GM10266 (cell line): ENCODE measurements around the gene EEF1AKMT2.
"Not testable (repeated sequence)": the region's sequence is repeated elsewhere in the genome, so short reads cannot be mapped to it uniquely, and the experiment has no call there.

Experiments
- DNase-seq: peaks from one replicate; pipeline ENCODE4 v3.0.0; 2012; ENCODE audit errors: extremely low spot score
- CTCF ChIP-seq: IDR thresholded peaks from 2 replicates; pipeline ENCODE4 v1.5.1; 2012; ENCODE audit warnings: mild to moderate bottlenecking, low read depth; ENCODE audit not compliant: control insufficient read depth, insufficient read depth; ENCODE audit errors: missing control alignments

Gene EEF1AKMT2

GRCh38 chr10:124756156-124756903 is 35.4 kb downstream of the EEF1AKMT2 start:
- no peak for TF ChIP-seq CTCF
- no peak for DNase-seq

GRCh38 chr10:124755581-124755980 is 36.1 kb downstream of the EEF1AKMT2 start:
- no peak for TF ChIP-seq CTCF

GRCh38 chr10:124754227-124754626 is 37.5 kb downstream of the EEF1AKMT2 start:
- DNase-seq, result no peak
- TF ChIP-seq CTCF, result no peak

More at GRCh38 chr10:124755581-124755980, 36.1 kb downstream of the EEF1AKMT2 start:
- no peak for DNase-seq

- TF ChIP-seq CTCF, result no peak
- peak; percentile 51 for DNase-seq
Measured at GRCh38 chr10:124748953-124749645, 42.6 kb downstream of the EEF1AKMT2 start.

GRCh38 chr10:124748166-124748565 is 43.5 kb downstream of the EEF1AKMT2 start:
- TF ChIP-seq CTCF, result no peak
- DNase-seq, result no peak

GRCh38 chr10:124747745-124748144 is 43.9 kb downstream of the EEF1AKMT2 start:
- DNase-seq, result no peak
- no peak for TF ChIP-seq CTCF

GRCh38 chr10:124746992-124747391 is 44.7 kb downstream of the EEF1AKMT2 start:
- DNase-seq, result no peak
- no peak for TF ChIP-seq CTCF

- DNase-seq, result not testable (repeated sequence)
Measured at GRCh38 chr10:124746447-124746846, 45.2 kb downstream of the EEF1AKMT2 start.
